GM13977 (cell line): ENCODE results near the gene SOD2.
"Not testable (repeated sequence)": the region's sequence is repeated elsewhere in the genome, so short reads cannot be mapped to it uniquely, and the experiment has no call there.

Experiments used
- DNase-seq: peaks from one replicate; pipeline ENCODE4 v3.0.0; 2012; ENCODE audit warnings: low spot score
- in situ Hi-C: fragments of 300-500 bp; cut with MboI; formaldehyde crosslinking; loops from one replicate; pipeline ENCODE4 v1.12.0; 2022; ENCODE audit warnings: low sequenced_read_pairs, low pct_unique_long_range_greater_than_20kb, mixed read lengths, inconsistent platforms; ENCODE audit not compliant: unreplicated experiment
- TF ChIP-seq, protein P1 (sequence below): IDR thresholded peaks from 2 replicates; pipeline ENCODE4 v1.5.1; 2012; ENCODE audit warnings: mild to moderate bottlenecking, control low read depth; ENCODE audit not compliant: insufficient read depth; ENCODE audit errors: extremely low read depth, missing control alignments

SOD2 gene

DNA sequence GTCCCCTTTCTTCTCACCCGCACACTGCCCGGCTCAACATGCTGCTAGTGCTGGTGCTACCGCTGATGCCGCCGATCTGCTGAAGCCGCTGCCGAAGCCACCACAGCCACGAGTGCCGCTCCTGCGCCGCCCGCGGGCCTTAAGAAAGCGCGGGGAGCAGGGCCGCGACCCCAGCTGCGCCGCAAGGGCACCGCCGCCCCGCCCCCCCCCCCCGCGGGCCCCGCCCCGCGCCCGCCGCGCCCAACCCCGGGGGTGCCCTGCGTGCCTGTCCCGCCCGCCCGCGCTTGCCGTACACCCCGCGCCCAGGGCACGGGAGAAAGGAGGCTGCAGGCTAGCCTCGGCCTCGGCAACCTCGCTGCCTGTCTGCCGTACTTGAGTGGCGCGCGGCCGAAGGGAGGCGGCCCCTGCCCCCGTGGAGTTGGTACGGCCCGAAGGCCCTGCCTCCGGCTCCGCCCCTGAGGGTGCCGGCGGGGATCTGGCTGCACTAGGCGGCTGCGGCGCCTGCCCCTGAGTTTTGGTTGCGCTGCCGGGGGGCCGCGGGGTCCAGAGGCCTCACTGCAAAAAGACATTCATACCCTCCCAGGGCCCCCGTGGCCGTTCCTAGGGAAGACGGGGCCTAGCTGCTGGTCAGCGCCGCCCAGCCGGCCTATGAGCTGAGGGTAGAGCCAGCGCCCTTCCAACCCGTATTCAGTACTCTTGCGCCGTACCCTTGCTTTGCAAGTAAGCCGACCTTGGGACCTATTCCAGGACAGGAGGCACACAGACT, at the start of gene SOD2:
SOD2 (minus strand) TSS at position 114 of the 766 bp plus-strand sequence; CDS start at position 40, 74 bp downstream.
- peak; percentile 89 for DNase-seq
- TF ChIP-seq, protein P1, sequence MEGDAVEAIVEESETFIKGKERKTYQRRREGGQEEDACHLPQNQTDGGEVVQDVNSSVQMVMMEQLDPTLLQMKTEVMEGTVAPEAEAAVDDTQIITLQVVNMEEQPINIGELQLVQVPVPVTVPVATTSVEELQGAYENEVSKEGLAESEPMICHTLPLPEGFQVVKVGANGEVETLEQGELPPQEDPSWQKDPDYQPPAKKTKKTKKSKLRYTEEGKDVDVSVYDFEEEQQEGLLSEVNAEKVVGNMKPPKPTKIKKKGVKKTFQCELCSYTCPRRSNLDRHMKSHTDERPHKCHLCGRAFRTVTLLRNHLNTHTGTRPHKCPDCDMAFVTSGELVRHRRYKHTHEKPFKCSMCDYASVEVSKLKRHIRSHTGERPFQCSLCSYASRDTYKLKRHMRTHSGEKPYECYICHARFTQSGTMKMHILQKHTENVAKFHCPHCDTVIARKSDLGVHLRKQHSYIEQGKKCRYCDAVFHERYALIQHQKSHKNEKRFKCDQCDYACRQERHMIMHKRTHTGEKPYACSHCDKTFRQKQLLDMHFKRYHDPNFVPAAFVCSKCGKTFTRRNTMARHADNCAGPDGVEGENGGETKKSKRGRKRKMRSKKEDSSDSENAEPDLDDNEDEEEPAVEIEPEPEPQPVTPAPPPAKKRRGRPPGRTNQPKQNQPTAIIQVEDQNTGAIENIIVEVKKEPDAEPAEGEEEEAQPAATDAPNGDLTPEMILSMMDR: no peak
- in situ Hi-C loops: no loop called here

DNA sequence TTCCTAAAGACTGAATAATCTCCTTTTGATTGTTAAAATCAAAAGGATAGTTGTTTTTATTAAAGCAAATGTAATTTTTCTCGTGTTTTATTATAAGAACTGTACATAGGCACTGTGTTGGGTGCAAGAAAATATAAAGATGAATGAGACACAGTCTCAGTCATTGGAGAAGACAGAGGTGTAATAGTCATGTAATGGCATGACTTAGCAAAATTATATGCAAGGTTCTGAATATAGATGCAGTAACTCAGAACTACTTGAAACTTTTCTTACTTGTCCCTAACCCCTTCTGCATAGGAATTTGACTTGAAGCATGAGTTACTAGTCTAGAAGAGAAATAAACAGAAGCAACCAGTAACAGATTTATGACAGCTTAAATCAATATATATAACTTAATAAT, 49.1 kb upstream of the SOD2 start:
- no peak for DNase-seq
- TF ChIP-seq, protein P1: no peak
- in situ Hi-C loops: no loop called here

DNA sequence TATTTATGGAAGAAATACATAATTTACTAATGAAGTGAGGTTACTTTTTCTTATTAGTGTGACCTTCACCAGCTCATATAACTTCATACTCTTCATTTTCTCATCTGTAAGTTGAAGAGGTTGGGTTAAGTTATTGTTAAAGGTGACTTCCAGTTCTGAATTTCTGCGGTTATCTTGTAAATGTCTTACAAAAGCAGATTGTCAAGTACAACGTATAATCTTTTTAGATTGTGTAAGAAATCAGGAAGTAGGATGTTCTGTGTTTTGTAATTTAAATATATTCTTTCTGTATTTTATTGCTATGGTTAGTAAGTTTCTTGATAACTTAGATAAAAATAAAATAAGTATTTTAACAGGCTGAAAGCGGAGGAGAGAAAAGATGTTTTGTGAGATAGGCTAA, 46.3 kb upstream of the SOD2 start:
- no peak for DNase-seq
- in situ Hi-C loops: no loop called here
- TF ChIP-seq, protein P1: no peak

DNA sequence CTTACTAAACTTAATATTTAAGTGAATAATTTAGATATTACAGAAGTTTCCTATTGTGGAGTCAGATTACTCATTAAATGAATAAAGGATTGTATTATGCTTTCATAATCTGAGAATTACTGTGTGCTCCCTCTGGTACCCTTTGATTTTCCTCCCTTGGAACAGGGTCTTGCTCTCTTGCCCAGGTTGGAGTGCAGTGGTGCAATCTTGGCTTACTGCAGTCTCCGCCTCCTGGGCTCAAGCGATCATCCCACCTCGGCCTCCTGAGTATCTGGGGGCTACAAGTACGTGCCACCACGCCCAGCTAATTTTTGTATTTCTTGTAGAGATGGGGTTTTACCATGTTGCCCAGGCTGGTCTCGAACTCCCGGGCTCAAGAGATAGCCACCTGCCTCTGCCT, 43.9 kb upstream of the SOD2 start:
- TF ChIP-seq, protein P1: no peak
- in situ Hi-C loops: no loop called here
- DNase-seq: no peak

DNA sequence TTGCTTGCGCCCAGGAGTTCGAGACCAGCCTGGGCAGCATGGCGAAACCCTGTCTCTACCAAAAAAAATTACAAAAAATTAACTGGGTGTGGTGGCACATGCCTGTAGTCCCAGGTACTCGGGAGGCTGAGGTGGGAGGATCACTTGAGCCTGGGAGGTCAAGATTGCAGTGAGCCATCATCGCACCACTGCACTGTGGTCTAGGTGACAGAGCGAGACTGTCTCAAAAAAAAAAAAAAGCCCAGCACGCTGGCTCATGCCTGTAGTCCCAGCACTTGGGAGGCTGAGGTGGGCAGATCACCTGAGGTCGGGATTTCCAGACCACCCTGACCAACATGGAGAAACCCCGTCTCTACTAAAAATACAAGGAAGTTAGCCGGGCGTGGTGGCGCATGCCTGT, 40.4 kb upstream of the SOD2 start:
- in situ Hi-C loops, DNase-seq: not testable (repeated sequence)

DNA sequence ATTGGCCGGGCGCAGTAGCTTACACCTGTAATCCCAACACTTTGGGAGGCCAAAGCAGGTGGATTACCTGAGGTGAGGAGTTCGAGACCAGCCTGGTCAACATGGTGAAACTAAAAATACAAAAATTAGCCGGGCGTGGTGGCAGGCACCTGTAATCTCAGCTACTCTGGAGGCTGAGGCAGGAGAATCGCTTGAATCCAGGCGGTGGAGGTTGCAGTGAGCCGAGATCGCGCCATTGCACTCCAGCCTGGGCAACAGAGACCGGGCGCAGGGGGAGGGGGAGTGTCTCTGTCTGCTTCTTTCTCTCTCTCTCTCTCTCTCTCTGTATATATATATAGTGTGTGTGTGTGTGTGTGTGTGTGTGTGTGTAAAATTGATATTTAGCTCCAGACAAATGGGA, 39.5 kb upstream of the SOD2 start:
- DNase-seq, in situ Hi-C loops: not testable (repeated sequence)

DNA sequence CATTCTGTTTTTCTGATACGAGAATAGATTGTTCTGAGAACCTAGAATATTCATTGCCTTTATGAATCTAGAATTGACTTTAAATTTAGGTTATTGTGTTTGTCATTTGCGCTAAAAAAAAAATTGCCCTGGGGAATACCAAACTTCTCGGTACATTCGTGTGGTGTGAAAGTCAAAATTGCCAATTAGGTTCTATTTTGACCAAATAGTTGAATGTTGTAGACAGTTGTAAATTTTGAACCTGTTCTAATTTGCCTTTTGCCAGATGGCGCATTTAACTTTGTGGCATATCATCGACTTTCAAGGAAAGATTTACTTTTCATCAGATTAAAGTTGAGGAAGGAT, 37.3 kb upstream of the SOD2 start:
- in situ Hi-C loops: no loop called here
- peak; percentile 22 for DNase-seq
- TF ChIP-seq, protein P1: no peak

DNA sequence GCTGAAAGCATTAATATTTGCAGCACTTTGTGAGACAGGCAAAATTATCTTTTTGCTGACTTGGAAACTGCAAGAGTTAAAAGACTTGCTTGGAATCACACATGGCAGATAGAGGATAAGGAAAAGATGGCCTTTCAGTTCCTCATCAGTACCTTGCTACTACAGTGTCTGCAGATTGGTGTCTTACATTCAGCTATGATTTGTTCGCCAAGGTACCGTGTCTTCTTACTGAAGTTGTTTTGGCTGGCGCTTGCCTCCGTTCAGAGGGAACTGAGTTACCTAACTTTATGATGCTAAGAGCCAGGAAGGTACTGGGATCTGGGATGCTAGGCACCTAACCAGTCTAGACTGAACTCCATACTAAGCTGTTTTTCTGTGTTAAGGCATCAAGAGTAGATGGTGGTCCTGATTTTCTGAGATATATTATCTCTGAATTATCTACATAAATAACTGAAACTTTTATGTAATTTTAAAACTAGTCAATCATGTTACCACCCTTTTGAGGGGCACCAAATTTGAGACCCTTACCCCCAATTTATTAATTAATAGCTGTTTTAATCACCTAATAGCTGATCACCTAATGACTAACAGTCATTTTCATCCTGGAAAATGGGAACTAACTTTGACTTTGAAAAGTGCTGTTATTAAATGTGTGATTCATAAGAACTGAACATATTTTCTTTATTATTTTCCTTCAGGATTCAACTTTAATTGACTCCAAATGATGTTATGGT, 36.7 kb upstream of the SOD2 start:
- DNase-seq: peak; percentile 45
- TF ChIP-seq, protein P1: no peak
- in situ Hi-C loops: no loop called here
